ENCODE results near the gene RPRD1B.
"Not testable (repeated sequence)": the region's sequence is repeated elsewhere in the genome, so short reads cannot be mapped to it uniquely, and the experiment has no call there.

Gene RPRD1B

GRCh38 chr20:38075161-38075998 lies 41.8 kb downstream of the RPRD1B start:
- no peak for DNase-seq (ENCODE audit: low spot score)

GRCh38 chr20:38076548-38076947 lies 43.0 kb downstream of the RPRD1B start:
- DNase-seq (ENCODE audit: low spot score), result no peak

DNA sequence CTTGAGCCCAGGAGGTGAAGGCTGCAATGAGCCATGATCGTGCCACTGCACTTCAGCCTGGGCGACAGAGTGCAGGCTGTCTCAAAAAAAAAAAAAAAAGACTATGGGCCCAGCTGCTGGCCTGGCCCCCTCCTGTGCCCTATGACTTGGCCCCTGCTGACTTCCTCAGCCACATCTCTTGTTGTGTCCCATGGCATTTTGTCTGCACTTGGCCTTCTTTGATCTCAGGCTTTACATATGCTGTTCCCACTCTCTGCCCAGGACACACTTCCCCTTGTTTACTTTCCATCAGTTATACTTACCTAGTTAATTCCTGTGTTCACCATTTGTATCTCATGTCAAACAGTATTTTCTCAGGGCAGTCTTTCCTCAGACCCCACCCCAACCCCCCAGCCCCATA lies 44.5 kb downstream of the RPRD1B start:
- DNase-seq (ENCODE audit: low spot score), result no peak

- no peak for DNase-seq (ENCODE audit: low spot score)
These were observed 45.8 kb downstream of the RPRD1B start for GRCh38 chr20:38079353-38079752.

GRCh38 chr20:38081575-38081974 lies 48.0 kb downstream of the RPRD1B start:
- DNase-seq (ENCODE audit: low spot score), result no peak

- DNase-seq (ENCODE audit: low spot score), result no peak
These were observed 49.3 kb downstream of the RPRD1B start for GRCh38 chr20:38082894-38083293.

- DNase-seq (ENCODE audit: low spot score), result no peak
These were observed 49.9 kb downstream of the RPRD1B start for GRCh38 chr20:38083338-38084048.

DNA sequence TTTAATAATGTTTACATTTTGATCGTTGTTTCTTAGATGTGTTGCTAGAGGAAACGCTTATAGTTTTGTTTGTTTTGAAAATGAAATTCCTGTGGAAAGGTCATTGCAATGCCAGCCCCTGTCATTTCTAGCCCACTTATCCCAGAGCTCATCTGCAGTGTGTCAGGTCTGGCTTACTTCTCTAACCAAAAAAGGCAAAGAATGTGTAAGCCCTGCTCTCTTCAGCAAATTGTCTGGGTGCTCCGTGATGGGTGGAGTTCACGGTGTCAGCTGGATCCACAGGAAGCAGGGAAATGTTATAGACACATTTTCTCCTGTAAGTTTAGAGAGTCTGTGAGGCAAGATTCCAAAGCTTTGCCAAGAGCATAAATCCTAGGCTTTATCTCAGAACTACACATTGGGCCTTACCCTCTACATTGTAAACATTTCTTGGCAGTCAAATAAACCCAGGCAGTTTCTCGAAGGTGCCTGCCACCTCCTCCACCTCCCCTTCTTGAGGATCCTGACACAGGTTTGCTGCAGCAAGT lies 50.9 kb downstream of the RPRD1B start:
- no peak for DNase-seq (ENCODE audit: low spot score)

- no peak for DNase-seq (ENCODE audit: low spot score)
These were observed 51.5 kb downstream of the RPRD1B start for GRCh38 chr20:38085026-38085425.

- no peak for DNase-seq (ENCODE audit: low spot score)
These were observed 56.0 kb downstream of the RPRD1B start for GRCh38 chr20:38089500-38089899.

DNA sequence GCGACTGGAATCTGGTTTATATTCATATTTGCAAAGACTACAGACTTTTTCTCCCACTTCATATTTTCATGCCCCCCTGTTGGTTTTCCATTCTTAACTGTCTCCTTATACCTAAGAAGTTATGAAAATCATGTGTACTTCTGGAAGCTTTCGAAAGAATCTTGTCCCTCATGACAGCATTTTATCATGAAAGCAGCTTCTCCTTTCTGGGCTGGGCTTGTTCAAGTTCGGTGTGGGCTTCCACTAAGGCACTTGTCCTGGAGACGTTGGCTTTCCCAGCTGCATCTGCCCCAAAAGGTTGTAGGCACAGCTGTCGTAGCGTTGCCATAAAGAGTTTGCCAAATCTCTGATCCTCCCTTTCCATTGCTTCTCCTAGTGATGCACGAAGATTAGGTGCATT lies 56.5 kb downstream of the RPRD1B start:
- no peak for DNase-seq (ENCODE audit: low spot score)

GRCh38 chr20:38091441-38092216 lies 58.1 kb downstream of the RPRD1B start:
- no peak for DNase-seq (ENCODE audit: low spot score)

DNA sequence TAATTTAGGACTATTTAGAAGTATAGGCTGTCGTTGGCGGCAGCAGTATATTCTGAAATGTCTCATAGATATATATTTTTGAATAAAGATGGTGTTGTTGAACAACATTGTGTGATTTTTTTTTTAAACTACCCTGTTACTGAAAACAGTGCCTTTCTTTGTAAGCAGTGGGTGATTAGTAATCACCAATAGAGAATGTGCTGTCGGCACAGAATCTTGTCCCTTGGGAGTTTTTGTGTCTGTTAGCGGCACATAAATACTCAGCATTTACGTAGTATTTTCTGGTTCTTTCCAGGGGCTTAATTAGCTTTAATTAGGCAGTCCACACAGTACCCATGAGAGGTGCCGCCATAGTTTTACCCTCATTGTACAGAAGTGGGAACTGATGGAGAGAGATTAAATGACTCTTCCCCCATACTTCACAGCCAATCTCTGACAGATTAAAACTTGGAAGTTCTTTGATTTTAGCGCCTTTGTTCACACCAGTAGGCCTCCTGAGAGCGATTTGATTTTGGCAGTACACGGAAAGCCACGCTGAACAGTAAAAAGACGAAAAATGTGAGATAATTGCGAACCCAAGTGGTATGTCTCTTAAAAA lies 58.8 kb downstream of the RPRD1B start:
- no peak for DNase-seq (ENCODE audit: low spot score)

GRCh38 chr20:38092915-38093314 lies 59.4 kb downstream of the RPRD1B start:
- DNase-seq (ENCODE audit: low spot score), result no peak

GRCh38 chr20:38093641-38094077 lies 60.1 kb downstream of the RPRD1B start:
- no peak for DNase-seq (ENCODE audit: low spot score)

- DNase-seq (ENCODE audit: low spot score), result peak; percentile 66
These were observed 60.9 kb downstream of the RPRD1B start for GRCh38 chr20:38094373-38094891.

- DNase-seq (ENCODE audit: low spot score), result no peak
These were observed 61.6 kb downstream of the RPRD1B start for GRCh38 chr20:38095017-38095686.

- peak; percentile 48 for DNase-seq (ENCODE audit: low spot score)
These were observed 65.4 kb downstream of the RPRD1B start for GRCh38 chr20:38098952-38099351.

- DNase-seq (ENCODE audit: low spot score), result not testable (repeated sequence)
These were observed 68.7 kb downstream of the RPRD1B start for GRCh38 chr20:38102206-38102605.

GRCh38 chr20:38104285-38104684 lies 70.7 kb downstream of the RPRD1B start:
- DNase-seq (ENCODE audit: low spot score), result no peak

DNA sequence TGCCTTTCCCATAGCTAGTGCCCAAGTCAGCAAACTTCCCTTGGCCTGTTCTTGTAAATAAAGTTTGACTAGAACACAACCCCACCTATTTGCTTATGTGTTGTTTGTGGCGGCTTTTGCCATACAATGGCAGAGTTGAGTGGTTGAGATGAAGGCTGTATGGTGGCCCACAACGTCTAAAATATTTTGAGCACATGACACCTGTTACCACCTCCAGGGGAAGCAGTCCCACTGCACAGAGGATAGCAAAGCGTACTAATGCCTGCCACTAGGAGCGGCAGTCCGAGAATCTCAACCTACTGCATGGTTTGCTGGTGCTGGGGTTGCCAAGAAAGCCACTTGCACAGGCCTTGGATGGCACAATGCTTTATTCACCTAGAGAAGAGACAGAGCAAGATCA lies 72.9 kb downstream of the RPRD1B start:
- DNase-seq (ENCODE audit: low spot score), result no peak
